ENCODE results near the gene DAB2IP. TPM values are rescaled to one million over a fixed set of nuclear protein-coding genes. Genes with fewer than 3 reads are reported as not detected.

Gene DAB2IP
- 38.0 and 51.1 TPM in 2 replicates for total RNA-seq

DNA sequence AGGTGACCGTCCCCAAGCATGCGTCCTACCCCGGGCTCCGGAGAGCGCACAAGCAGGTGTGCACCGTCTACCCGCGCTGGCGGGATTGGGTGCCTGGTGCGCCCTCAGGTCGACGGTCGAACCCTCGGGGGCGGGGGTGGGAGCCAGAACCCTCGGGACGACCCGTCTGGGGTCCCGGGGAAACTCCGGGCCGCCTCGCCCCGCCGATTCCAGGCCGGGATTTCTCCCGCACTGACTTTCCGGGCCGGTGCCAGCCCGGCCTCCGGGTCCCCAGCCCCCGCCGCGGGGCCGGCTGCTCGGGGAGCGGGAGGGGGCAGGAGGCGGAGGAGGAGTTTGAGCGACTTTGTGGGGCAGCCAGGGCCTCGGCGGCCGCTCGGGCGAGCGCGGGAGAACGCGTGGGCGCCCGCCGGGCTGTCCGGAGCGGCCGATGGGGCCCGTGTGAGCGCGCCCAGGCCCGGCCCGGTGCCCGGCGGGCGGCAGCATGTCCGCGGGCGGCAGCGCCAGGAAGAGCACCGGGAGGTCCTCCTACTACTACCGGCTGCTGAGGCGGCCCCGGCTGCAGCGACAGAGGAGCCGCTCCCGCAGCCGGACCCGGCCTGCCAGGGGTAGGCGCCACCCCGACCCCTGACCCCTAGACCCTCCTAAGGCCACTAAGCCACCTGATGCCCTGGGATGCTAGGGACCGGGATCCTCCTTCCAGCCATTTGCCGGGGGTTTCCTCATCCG is at the start of gene DAB2IP:
DAB2IP (plus strand) TSS at position 340 of the 726 bp plus-strand sequence; CDS start at position 482, 142 bp downstream.
- peak within 1 kb of the TSS; percentile 68 for H3K4me3 ChIP-seq (ENCODE audit: low read depth, low read length)
- DNase-seq (ENCODE audit: low read depth) = no peak

DNA sequence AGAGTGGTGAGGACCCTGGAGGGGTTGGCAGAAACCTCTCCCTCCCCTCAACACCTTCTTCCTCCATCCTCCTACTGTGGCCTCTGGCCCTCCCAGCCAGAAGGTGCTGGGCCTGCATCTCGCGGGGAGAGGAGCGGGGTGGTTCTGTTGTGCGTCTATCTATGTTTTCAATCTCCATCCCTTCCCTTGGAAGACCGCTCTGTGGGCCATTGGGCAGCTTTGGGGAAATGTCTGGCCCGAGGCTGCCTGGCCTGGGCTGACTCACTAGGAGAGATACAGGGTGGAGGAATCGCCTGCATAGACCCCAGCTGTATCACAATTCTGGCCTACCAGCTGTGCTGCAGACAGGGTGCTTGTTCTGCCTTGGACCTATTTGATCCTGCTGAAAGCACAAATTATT is 48.4 kb upstream of the DAB2IP start:
- TF ChIP-seq, protein P1, sequence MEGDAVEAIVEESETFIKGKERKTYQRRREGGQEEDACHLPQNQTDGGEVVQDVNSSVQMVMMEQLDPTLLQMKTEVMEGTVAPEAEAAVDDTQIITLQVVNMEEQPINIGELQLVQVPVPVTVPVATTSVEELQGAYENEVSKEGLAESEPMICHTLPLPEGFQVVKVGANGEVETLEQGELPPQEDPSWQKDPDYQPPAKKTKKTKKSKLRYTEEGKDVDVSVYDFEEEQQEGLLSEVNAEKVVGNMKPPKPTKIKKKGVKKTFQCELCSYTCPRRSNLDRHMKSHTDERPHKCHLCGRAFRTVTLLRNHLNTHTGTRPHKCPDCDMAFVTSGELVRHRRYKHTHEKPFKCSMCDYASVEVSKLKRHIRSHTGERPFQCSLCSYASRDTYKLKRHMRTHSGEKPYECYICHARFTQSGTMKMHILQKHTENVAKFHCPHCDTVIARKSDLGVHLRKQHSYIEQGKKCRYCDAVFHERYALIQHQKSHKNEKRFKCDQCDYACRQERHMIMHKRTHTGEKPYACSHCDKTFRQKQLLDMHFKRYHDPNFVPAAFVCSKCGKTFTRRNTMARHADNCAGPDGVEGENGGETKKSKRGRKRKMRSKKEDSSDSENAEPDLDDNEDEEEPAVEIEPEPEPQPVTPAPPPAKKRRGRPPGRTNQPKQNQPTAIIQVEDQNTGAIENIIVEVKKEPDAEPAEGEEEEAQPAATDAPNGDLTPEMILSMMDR (IDR thresholded peaks at IDR 0.05; ENCODE audit: insufficient read depth, low read length, poor library complexity, severe bottlenecking) = no peak
- Histone ChIP-seq H3K36me3 (ENCODE audit: control insufficient read depth, insufficient read depth, low read length) (no peaks in the 10 kb centered on the region), H3K4me3 (ENCODE audit: low read depth, low read length) (no peak overlapping the region)

More for the DNA sequence above, at the start of gene DAB2IP:
- no peaks in the 10 kb centered on the region for H3K36me3 ChIP-seq (ENCODE audit: control insufficient read depth, insufficient read depth, low read length)
- TF ChIP-seq, protein P1 (IDR thresholded peaks at IDR 0.05; ENCODE audit: insufficient read depth, low read length, poor library complexity, severe bottlenecking) = no peak
- H3K27me3 ChIP-seq (ENCODE audit: control insufficient read depth, insufficient read depth, low read length) = peaks cover 3% of the 10 kb centered on the region

DNA sequence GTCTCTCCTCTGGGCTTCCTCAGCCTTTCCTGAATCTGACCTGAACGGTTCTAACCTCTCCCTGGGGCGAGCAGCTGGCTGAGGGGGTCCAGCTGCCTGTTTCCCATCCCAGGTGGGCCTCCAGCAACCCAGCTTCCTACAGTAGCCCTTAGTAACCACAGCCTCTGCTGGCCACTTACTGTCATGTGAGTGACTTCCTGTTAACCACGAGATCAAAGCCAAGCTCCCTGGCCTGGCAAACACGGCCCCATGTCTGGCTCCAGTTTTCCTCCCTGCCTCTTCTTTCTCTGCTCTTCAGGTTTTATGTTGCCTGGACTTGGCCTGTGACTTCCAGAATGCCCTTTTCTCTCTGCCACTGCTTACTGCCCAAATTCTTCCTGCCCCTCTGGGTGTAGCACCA is 47.2 kb upstream of the DAB2IP start:
- Histone ChIP-seq H3K4me3 (ENCODE audit: low read depth, low read length) (no peak overlapping the region), H3K36me3 (ENCODE audit: control insufficient read depth, insufficient read depth, low read length) (no peaks in the 10 kb centered on the region), H3K27me3 (ENCODE audit: control insufficient read depth, insufficient read depth, low read length) (no peaks in the 10 kb centered on the region)
- TF ChIP-seq, protein P1 (IDR thresholded peaks at IDR 0.05; ENCODE audit: insufficient read depth, low read length, poor library complexity, severe bottlenecking) = no peak
- no peak for DNase-seq (ENCODE audit: low read depth)

More for the DNA sequence above, 48.4 kb upstream of the DAB2IP start:
- DNase-seq (ENCODE audit: low read depth) = no peak
- H3K27me3 ChIP-seq (ENCODE audit: control insufficient read depth, insufficient read depth, low read length) = no peaks in the 10 kb centered on the region

DNA sequence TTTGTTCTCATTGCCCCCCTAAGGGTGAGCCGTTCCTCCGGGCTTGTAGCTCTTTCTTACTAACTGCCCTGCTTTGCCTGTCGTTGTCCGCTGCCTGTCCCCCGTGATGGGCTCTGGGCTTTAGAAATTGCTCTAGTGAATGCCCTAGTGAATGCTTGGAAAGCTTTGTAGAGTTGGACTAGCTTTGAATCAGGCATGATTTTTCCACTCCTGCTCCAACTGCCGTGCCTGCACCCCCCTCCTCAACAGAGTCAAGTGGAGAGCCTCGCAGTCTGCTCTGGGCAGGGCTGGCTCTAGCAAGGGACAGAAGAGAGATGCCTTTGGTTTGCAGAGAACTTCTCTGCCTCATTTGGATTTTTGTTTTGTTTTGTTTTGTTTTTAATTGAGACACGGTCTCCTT is 46.8 kb upstream of the DAB2IP start:
- H3K36me3 ChIP-seq (ENCODE audit: control insufficient read depth, insufficient read depth, low read length) = no peaks in the 10 kb centered on the region
- TF ChIP-seq, protein P1 (IDR thresholded peaks at IDR 0.05; ENCODE audit: insufficient read depth, low read length, poor library complexity, severe bottlenecking) = no peak
- H3K27me3 ChIP-seq (ENCODE audit: control insufficient read depth, insufficient read depth, low read length) = no peaks in the 10 kb centered on the region
- no peak overlapping the region for H3K4me3 ChIP-seq (ENCODE audit: low read depth, low read length)
- DNase-seq (ENCODE audit: low read depth) = no peak

DNA sequence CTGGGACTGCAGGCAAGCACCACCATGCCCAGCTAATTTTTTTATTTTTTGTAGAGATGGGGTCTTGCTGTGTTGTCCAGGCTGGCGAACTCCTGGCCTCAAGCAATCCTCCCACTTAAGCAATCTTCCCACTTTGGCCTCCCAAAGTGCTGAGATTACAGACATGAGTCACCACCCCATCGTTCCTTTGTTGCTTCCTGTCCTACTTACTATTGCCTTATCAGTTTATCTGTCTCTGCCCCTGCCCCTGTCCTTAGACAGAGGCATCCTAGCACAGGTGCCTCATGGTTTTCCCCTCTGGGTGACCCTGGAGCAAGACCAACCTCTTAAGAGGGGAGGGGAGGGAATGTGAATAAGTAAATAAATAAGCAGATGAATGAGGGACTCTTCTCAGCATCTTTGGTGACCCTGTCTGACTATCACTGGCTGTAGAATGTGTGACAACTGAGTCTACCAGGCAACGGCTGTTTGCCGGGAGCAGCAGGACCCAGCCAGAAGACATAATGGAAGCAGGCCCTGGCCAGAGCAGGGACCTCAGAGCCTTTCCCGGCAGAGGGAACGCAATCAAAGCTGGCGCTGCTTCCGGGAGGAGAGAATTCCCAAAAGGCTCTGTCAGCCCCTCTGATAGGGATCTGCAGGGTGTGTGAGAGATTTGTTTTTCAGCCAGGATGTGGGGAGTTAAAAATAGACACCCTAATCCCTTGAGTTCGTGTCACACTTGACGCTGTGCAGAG is 43.8 kb upstream of the DAB2IP start:
- Histone ChIP-seq H3K4me3 (ENCODE audit: low read depth, low read length) (no peak overlapping the region), H3K27me3 (ENCODE audit: control insufficient read depth, insufficient read depth, low read length) (no peaks in the 10 kb centered on the region), H3K36me3 (ENCODE audit: control insufficient read depth, insufficient read depth, low read length) (no peaks in the 10 kb centered on the region)
- TF ChIP-seq, protein P1 (IDR thresholded peaks at IDR 0.05; ENCODE audit: insufficient read depth, low read length, poor library complexity, severe bottlenecking) = no peak
- no peak for DNase-seq (ENCODE audit: low read depth)
